Trophoblast cell (in vitro differentiated cells and primary cell): Measurements from ENCODE around the gene ZBTB7A.
A peak's percentile ranks its signal among the peaks of the same experiment; 100 is the strongest.

Source experiments
- DNase-seq, 2 donors: peaks; one replicate each; pipeline ENCODE4 v3.0.0-alpha.2; 2016
- H2AFZ ChIP-seq: 2 replicates; pipeline ENCODE4 v1.6.1; 2013; ENCODE audit warnings: low read length, moderate library complexity, mild to moderate bottlenecking; ENCODE audit not compliant: insufficient read depth, poor library complexity
- H2AK5ac ChIP-seq: 2 replicates; pipeline ENCODE4 v1.6.1; 2013; ENCODE audit warnings: mild to moderate bottlenecking, low read length
- H2BK120ac ChIP-seq: 2 replicates; pipeline ENCODE4 v1.6.1; 2013; ENCODE audit warnings: low read length, mild to moderate bottlenecking, moderate library complexity; ENCODE audit not compliant: insufficient read depth, poor library complexity
- H2BK12ac ChIP-seq: 2 replicates; pipeline ENCODE4 v1.6.1; 2013; ENCODE audit warnings: mild to moderate bottlenecking, low read length, moderate library complexity
- H2BK5ac ChIP-seq: 2 replicates; pipeline ENCODE4 v1.6.1; 2013; ENCODE audit warnings: low read length, low read depth, moderate library complexity, mild to moderate bottlenecking; ENCODE audit not compliant: poor library complexity
- H3K14ac ChIP-seq: 2 replicates; pipeline ENCODE4 v1.6.1; 2013; ENCODE audit warnings: mild to moderate bottlenecking, low read length
- H3K18ac ChIP-seq: 2 replicates; pipeline ENCODE4 v1.6.1; 2013; ENCODE audit warnings: mild to moderate bottlenecking, low read length
- H3K23ac ChIP-seq: 2 replicates; pipeline ENCODE4 v1.6.1; 2013; ENCODE audit warnings: low read length
- H3K27ac ChIP-seq: 2 replicates; pipeline ENCODE4 v1.5.1; 2013; ENCODE audit warnings: low read depth, mild to moderate bottlenecking, inconsistent platforms, low read length, moderate library complexity
- H3K27me3 ChIP-seq: 2 replicates; pipeline ENCODE4 v1.6.1; 2013; ENCODE audit warnings: inconsistent platforms, mild to moderate bottlenecking, low read length, moderate library complexity; ENCODE audit not compliant: insufficient read depth
- H3K36me3 ChIP-seq, 2 experiments: 1 replicate in 1 of 2; 2 replicates in 1 of 2; pipeline ENCODE4 v1.6.1; 2013; ENCODE audit warnings: low read length in 2 of 2, mild to moderate bottlenecking in 2 of 2, moderate library complexity in 1 of 2; ENCODE audit not compliant: insufficient read depth in 2 of 2, control insufficient read depth in 1 of 2
- H3K4ac ChIP-seq: 2 replicates; pipeline ENCODE4 v1.6.1; 2013; ENCODE audit warnings: low read depth, mild to moderate bottlenecking, low read length, moderate library complexity
- H3K4me1 ChIP-seq, 2 experiments: 1 replicate in 1 of 2; 2 replicates in 1 of 2; pipeline ENCODE4 v1.6.1; 2013; ENCODE audit warnings: low read length in 2 of 2, mild to moderate bottlenecking in 2 of 2, moderate library complexity in 1 of 2; ENCODE audit not compliant: insufficient read depth in 2 of 2, control insufficient read depth in 1 of 2
- H3K4me2 ChIP-seq: 2 replicates; pipeline ENCODE4 v1.6.1; 2013; ENCODE audit warnings: inconsistent platforms, mild to moderate bottlenecking, low read length, moderate library complexity
- H3K4me3 ChIP-seq: 2 replicates; pipeline ENCODE4 v1.5.1; 2013; ENCODE audit warnings: mild to moderate bottlenecking, low read depth, low read length, inconsistent platforms
- H3K79me1 ChIP-seq: one replicate; pipeline ENCODE4 v1.6.1; 2013; ENCODE audit warnings: low read length
- H3K79me2 ChIP-seq: 2 replicates; pipeline ENCODE4 v1.6.1; 2013; ENCODE audit warnings: low read length, mild to moderate bottlenecking; ENCODE audit not compliant: control insufficient read depth, insufficient read depth, poor library complexity
- H3K9ac ChIP-seq: 2 replicates; pipeline ENCODE4 v1.6.1; 2013; ENCODE audit warnings: mild to moderate bottlenecking, low read length
- H3K9me3 ChIP-seq: 2 replicates; pipeline ENCODE4 v1.6.1; 2013; ENCODE audit warnings: low read depth, mild to moderate bottlenecking, control low read depth, inconsistent platforms, low read length; ENCODE audit not compliant: insufficient read depth
- H4K12ac ChIP-seq: 2 replicates; pipeline ENCODE4 v1.6.1; 2013; ENCODE audit warnings: low read depth, mild to moderate bottlenecking, low read length, moderate library complexity
- H4K8ac ChIP-seq: 2 replicates; pipeline ENCODE4 v1.6.1; 2013; ENCODE audit warnings: low read depth, mild to moderate bottlenecking, low read length, moderate library complexity
- H4K91ac ChIP-seq: one replicate; pipeline ENCODE4 v1.6.1; 2013; ENCODE audit warnings: low read depth, mild to moderate bottlenecking, low read length, moderate library complexity
- WGBS: extraction: QIAGEN DNeasy Blood & Tissue Kit; methylation state at CpG from one replicate; pipeline ENCODE4 v1.1.7; 2013; ENCODE audit warnings: missing lambda C conversion rate; ENCODE audit not compliant: insufficient read length, insufficient coverage; ENCODE audit errors: extremely low coverage; 5-methylcytosine and 5-hydroxymethylcytosine counted together

ZBTB7A gene

GRCh38 chr19:4030981-4031380, 35.7 kb downstream of the ZBTB7A start:
- Histone ChIP-seq H3K27ac (no peak overlapping the region), H2BK12ac (no peak overlapping the region), H4K91ac (no peak overlapping the region), H2AFZ (no peak overlapping the region), H3K23ac (no peak overlapping the region), H3K4me3 (no peak overlapping the region), H3K79me2 (no peaks in the 10 kb centered on the region), H3K4me2 (no peak overlapping the region), H3K18ac (peak overlapping the region; percentile 17), H4K12ac (no peak overlapping the region), H4K8ac (no peak overlapping the region), H3K27me3 (no peaks in the 10 kb centered on the region), H3K36me3 (peaks cover 80 to 82% of the 10 kb centered on the region in 2 experiments), H3K79me1 (no peaks in the 10 kb centered on the region), H2BK120ac (no peak overlapping the region), H3K9ac (no peak overlapping the region), H3K14ac (no peak overlapping the region), H3K4me1 (no peaks in the 10 kb centered on the region), H3K4ac (no peak overlapping the region), H3K9me3 (peaks cover 8% of the 10 kb centered on the region), H2AK5ac (no peak overlapping the region), H2BK5ac (no peak overlapping the region)
- no CpG with 5 or more reads among the region's 9 CpGs for WGBS
- no peak for DNase-seq

GRCh38 chr19:4030552-4030951, 36.1 kb downstream of the ZBTB7A start:
- Histone ChIP-seq H3K4me1 (no peaks in the 10 kb centered on the region), H3K4me2 (no peak overlapping the region), H3K9me3 (peaks cover 5% of the 10 kb centered on the region), H3K79me2 (no peaks in the 10 kb centered on the region), H4K12ac (no peak overlapping the region), H4K91ac (no peak overlapping the region), H3K27ac (no peak overlapping the region), H2AK5ac (no peak overlapping the region), H2BK5ac (no peak overlapping the region), H3K9ac (no peak overlapping the region), H2BK12ac (no peak overlapping the region), H3K23ac (no peak overlapping the region), H3K27me3 (no peaks in the 10 kb centered on the region), H3K18ac (no peak overlapping the region), H4K8ac (no peak overlapping the region), H2AFZ (no peak overlapping the region), H3K79me1 (no peaks in the 10 kb centered on the region), H3K4me3 (no peak overlapping the region), H3K36me3 (peaks cover 78 to 79% of the 10 kb centered on the region in 2 experiments), H3K4ac (no peak overlapping the region), H3K14ac (no peak overlapping the region), H2BK120ac (no peak overlapping the region)
- no peak for DNase-seq
- WGBS, result no CpG with 5 or more reads among the region's 6 CpGs

DNA sequence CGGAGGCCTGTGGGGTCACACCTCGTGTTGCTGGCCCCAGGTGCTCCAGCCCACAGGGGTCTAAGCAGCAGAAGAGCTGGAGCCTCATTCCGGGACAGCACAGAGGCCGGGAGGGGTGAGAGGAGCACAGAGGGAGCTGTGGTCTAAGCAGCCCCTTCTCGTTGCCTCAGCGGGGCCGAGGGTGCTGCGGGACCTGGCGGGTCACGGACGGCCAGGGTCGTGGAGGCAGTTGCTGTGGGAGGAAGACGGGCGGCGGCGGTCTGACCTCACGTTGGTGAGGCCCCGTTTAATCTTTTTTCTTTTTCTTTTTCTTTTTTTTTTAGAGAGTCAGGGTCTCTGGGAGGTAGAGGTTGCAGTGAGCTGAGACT, 37.5 kb downstream of the ZBTB7A start:
- no peak overlapping the region for H3K4me2 ChIP-seq
- no peak overlapping the region for H2AFZ ChIP-seq
- no peaks in the 10 kb centered on the region for H3K79me1 ChIP-seq
- no peak overlapping the region for H3K27ac ChIP-seq
- no peak overlapping the region for H2AK5ac ChIP-seq
- no peak overlapping the region for H3K18ac ChIP-seq
- no peaks in the 10 kb centered on the region for H3K79me2 ChIP-seq
- no CpG with 5 or more reads among the region's 18 CpGs for WGBS
- no peak overlapping the region for H3K23ac ChIP-seq
- no peak overlapping the region for H4K91ac ChIP-seq
- no peak overlapping the region for H3K4me3 ChIP-seq
- H3K4ac ChIP-seq, result no peak overlapping the region
- H3K36me3 ChIP-seq, result peaks cover 77 to 79% of the 10 kb centered on the region in 2 experiments
- H4K12ac ChIP-seq, result no peak overlapping the region
- peaks cover 6% of the 10 kb centered on the region for H3K9me3 ChIP-seq
- no peak overlapping the region for H2BK120ac ChIP-seq
- no peaks in the 10 kb centered on the region for H3K27me3 ChIP-seq
- peaks cover 0 to under 1% of the 10 kb centered on the region in 2 experiments for H3K4me1 ChIP-seq
- no peak overlapping the region for H2BK5ac ChIP-seq
- no peak for DNase-seq
- H3K14ac ChIP-seq, result no peak overlapping the region
- H4K8ac ChIP-seq, result no peak overlapping the region
- H2BK12ac ChIP-seq, result no peak overlapping the region
- H3K9ac ChIP-seq, result no peak overlapping the region

DNA sequence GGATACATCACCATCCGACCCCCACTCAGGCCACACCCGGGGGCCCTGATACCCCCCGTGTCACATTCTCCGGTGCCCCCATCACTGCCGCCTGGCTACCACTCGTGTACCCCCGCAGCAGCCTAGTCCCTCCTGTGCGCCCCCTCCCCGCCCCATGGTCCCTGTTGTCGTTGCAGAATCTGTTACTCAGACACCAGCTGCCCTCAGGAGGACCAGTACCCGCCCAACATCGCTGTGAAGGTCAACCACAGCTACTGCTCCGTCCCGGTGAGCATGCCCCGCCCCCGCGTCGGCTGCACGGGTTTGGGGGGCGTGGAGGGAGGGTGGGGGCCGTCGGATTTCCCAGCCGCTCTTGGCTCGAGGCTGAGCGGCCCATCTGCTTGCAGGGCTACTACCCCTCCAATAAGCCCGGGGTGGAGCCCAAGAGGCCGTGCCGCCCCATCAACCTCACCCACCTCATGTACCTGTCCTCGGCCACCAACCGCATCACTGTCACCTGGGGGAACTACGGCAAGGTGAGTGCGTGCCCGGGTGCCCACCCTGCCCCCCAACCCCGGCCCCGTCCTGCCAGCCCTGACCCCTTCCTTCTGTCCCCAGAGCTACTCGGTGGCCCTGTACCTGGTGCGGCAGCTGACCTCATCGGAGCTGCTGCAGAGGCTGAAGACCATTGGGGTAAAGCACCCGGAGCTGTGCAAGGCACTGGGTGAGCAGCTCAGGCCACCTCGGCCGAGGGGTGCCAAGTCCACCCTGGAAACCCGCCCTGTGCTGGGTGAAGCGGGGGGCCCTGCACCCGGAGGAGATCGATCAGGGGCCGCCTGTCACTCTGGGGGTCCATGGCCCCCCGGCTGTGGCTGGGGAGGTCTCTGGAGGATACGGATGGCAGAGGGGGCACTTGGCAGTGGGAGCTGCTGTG, 38.1 kb downstream of the ZBTB7A start:
- Histone ChIP-seq H2BK5ac (no peak overlapping the region), H3K4me1 (peaks cover 0 to 5% of the 10 kb centered on the region in 2 experiments), H2BK12ac (no peak overlapping the region), H4K91ac (no peak overlapping the region), H3K27me3 (no peaks in the 10 kb centered on the region), H2AFZ (no peak overlapping the region), H2AK5ac (no peak overlapping the region), H3K79me2 (no peaks in the 10 kb centered on the region), H3K18ac (no peak overlapping the region), H3K36me3 (peaks cover 77 to 79% of the 10 kb centered on the region in 2 experiments), H3K9me3 (peaks cover 7% of the 10 kb centered on the region), H3K79me1 (no peaks in the 10 kb centered on the region), H4K8ac (no peak overlapping the region), H2BK120ac (no peak overlapping the region), H3K4me3 (no peak overlapping the region), H3K27ac (no peak overlapping the region), H4K12ac (no peak overlapping the region), H3K4ac (no peak overlapping the region), H3K23ac (no peak overlapping the region), H3K9ac (no peak overlapping the region), H3K4me2 (no peak overlapping the region), H3K14ac (no peak overlapping the region)
- no CpG with 5 or more reads among the region's 48 CpGs for WGBS
- DNase-seq, result no peak
